Mesenchymal stem cell (in vitro differentiated cells and primary cell): ENCODE results near the gene GATA1. TPM values are rescaled to one million over a fixed set of nuclear protein-coding genes. Genes with fewer than 3 reads are reported as not detected.
A peak's percentile ranks its signal among the peaks of the same experiment; 100 is the strongest.

Experiments
- DNase-seq: peaks from one replicate; pipeline ENCODE4 v3.0.0-alpha.2; 2013
- H2AFZ ChIP-seq: one replicate; pipeline ENCODE4 v1.6.1; 2013; ENCODE audit warnings: low read depth, mild to moderate bottlenecking, control low read depth, inconsistent platforms, low read length, moderate library complexity
- H2AK5ac ChIP-seq: 2 replicates; pipeline ENCODE4 v1.6.1; 2013; ENCODE audit warnings: low read length, moderate library complexity, mild to moderate bottlenecking, inconsistent platforms; ENCODE audit not compliant: severe bottlenecking
- H2BK120ac ChIP-seq: one replicate; pipeline ENCODE4 v1.6.1; 2013; ENCODE audit warnings: low read depth, mild to moderate bottlenecking, inconsistent platforms, low read length, moderate library complexity
- H2BK12ac ChIP-seq, 2 experiments: one replicate each; pipeline ENCODE4 v1.6.1; 2013; ENCODE audit warnings: inconsistent platforms in 2 of 2, low read length in 2 of 2, mild to moderate bottlenecking in 2 of 2, moderate library complexity in 2 of 2, control low read depth in 1 of 2
- H2BK15ac ChIP-seq: one replicate; pipeline ENCODE4 v1.6.1; 2013; ENCODE audit warnings: mild to moderate bottlenecking, low read depth, inconsistent platforms; ENCODE audit not compliant: poor library complexity, severe bottlenecking
- H2BK5ac ChIP-seq: 2 replicates; pipeline ENCODE4 v1.6.1; 2013; ENCODE audit warnings: low read depth, mild to moderate bottlenecking, low read length, control low read depth, inconsistent platforms; ENCODE audit not compliant: poor library complexity, severe bottlenecking
- H3K14ac ChIP-seq, 2 experiments: one replicate each; pipeline ENCODE4 v1.6.1; 2013; ENCODE audit warnings: inconsistent platforms in 2 of 2, low read length in 2 of 2, control low read depth in 1 of 2, mild to moderate bottlenecking in 1 of 2, moderate library complexity in 1 of 2
- H3K18ac ChIP-seq, 2 experiments: one replicate each; pipeline ENCODE4 v1.6.1; 2013; ENCODE audit warnings: inconsistent platforms in 2 of 2, low read length in 2 of 2, control low read depth in 1 of 2, low read depth in 1 of 2, mild to moderate bottlenecking in 1 of 2
- H3K23ac ChIP-seq, 2 experiments: one replicate each; pipeline ENCODE4 v1.6.1; 2013; ENCODE audit warnings: inconsistent platforms in 2 of 2, low read length in 2 of 2, mild to moderate bottlenecking in 2 of 2, moderate library complexity in 2 of 2, control low read depth in 1 of 2
- H3K27ac ChIP-seq: 2 replicates; pipeline ENCODE4 v1.5.1; 2013; ENCODE audit warnings: mild to moderate bottlenecking, moderate library complexity, low read length, control low read depth, inconsistent platforms; ENCODE audit not compliant: poor library complexity, severe bottlenecking
- H3K27me3 ChIP-seq, 2 experiments: 2 replicates each; pipeline versions ENCODE4 v1.6.1 to v1.7.0; 2013; ENCODE audit warnings: low read length in 2 of 2, mild to moderate bottlenecking in 2 of 2, moderate library complexity in 2 of 2, control low read depth in 1 of 2, inconsistent platforms in 1 of 2; ENCODE audit not compliant: control insufficient read depth in 1 of 2, insufficient read depth in 1 of 2
- H3K36me3 ChIP-seq, 2 experiments: 2 replicates each; pipeline versions ENCODE4 v1.6.1 to v1.7.0; 2013; ENCODE audit warnings: low read length in 2 of 2, control low read depth in 1 of 2, inconsistent platforms in 1 of 2, low read depth in 1 of 2, mild to moderate bottlenecking in 1 of 2; ENCODE audit not compliant: insufficient read depth in 2 of 2, control insufficient read depth in 1 of 2
- H3K4ac ChIP-seq, 2 experiments: one replicate each; pipeline ENCODE4 v1.6.1; 2013; ENCODE audit warnings: inconsistent platforms in 2 of 2, low read length in 2 of 2, mild to moderate bottlenecking in 2 of 2, moderate library complexity in 2 of 2, control low read depth in 1 of 2, low read depth in 1 of 2
- H3K4me1 ChIP-seq: 2 replicates; pipeline ENCODE4 v1.6.1; 2013; ENCODE audit warnings: low read depth, low read length, control low read depth; ENCODE audit not compliant: control insufficient read depth, insufficient read depth
- H3K4me2 ChIP-seq: 2 replicates; pipeline ENCODE4 v1.6.1; 2013; ENCODE audit warnings: low read length, mild to moderate bottlenecking, inconsistent platforms; ENCODE audit not compliant: poor library complexity, severe bottlenecking
- H3K4me3 ChIP-seq, 2 experiments: 2 replicates each; pipeline versions ENCODE4 v1.5.1 to v1.7.0; 2013; ENCODE audit warnings: low read length in 2 of 2, mild to moderate bottlenecking in 2 of 2, control low read depth in 1 of 2, low read depth in 1 of 2; ENCODE audit not compliant: insufficient read depth in 1 of 2
- H3K79me1 ChIP-seq: replicated peaks from 2 replicates; pipeline ENCODE4 v1.6.1; 2013; ENCODE audit warnings: mild to moderate bottlenecking, control low read depth, low read length, inconsistent platforms; ENCODE audit not compliant: poor library complexity, severe bottlenecking
- H3K9ac ChIP-seq: 2 replicates; pipeline ENCODE4 v1.7.0; 2013; ENCODE audit warnings: mild to moderate bottlenecking, low read length, moderate library complexity
- H3K9me3 ChIP-seq: 2 replicates; pipeline ENCODE4 v1.7.0; 2013; ENCODE audit warnings: mild to moderate bottlenecking, low read length; ENCODE audit not compliant: control insufficient read depth
- H4K8ac ChIP-seq: one replicate; pipeline ENCODE4 v1.6.1; 2013; ENCODE audit warnings: inconsistent platforms, mild to moderate bottlenecking, low read length, moderate library complexity
- H4K91ac ChIP-seq: one replicate; pipeline ENCODE4 v1.6.1; 2013; ENCODE audit warnings: mild to moderate bottlenecking, low read length, inconsistent platforms
- WGBS: methylation state at CpG from one replicate; pipeline ENCODE4 v1.1.7; 2013; ENCODE audit warnings: mixed read lengths; 5-methylcytosine and 5-hydroxymethylcytosine counted together
- polyA plus RNA-seq, 2 experiments: library from polyadenylated mRNA; stranded (reverse); fragments of 200-250 nt; gene quantifications; one replicate each; pipeline ENCODE4 v1.2.3, GENCODE V29; 2013

GATA1 gene
- polyA plus RNA-seq (2013, experiment 1 of 2), result not detected
- not detected for polyA plus RNA-seq (2013, experiment 2 of 2)

GRCh38 chrX:48786341-48786800 lies at the start of gene GATA1:
Gene GATA1, plus strand, starts transcription at chrX:48786590. Its CDS starts 4,520 bp downstream, at chrX:48791110.
- H3K27me3 ChIP-seq, result peaks cover 8 to 63% of the 10 kb centered on the region in 2 experiments
- DNase-seq, result no peak
- no peaks in the 10 kb centered on the region for H3K4me1 ChIP-seq
- no peaks in the 10 kb centered on the region for H3K9me3 ChIP-seq
- H3K4me2 ChIP-seq, result no peak within 1 kb of the TSS
- H2BK12ac ChIP-seq, result no peak within 1 kb of the TSS
- WGBS, result 92% methylated on average over 3 of the region's 7 CpGs
- H3K18ac ChIP-seq, result no peak within 1 kb of the TSS
- no peak within 1 kb of the TSS for H3K27ac ChIP-seq
- no peak within 1 kb of the TSS for H4K91ac ChIP-seq
- no peak within 1 kb of the TSS for H2BK120ac ChIP-seq
- no peak within 1 kb of the TSS for H2AFZ ChIP-seq
- H3K4ac ChIP-seq, result no peak within 1 kb of the TSS
- no peak within 1 kb of the TSS for H2BK5ac ChIP-seq
- no peak within 1 kb of the TSS for H2AK5ac ChIP-seq
- H3K79me1 ChIP-seq, result no peaks in the 10 kb centered on the region
- no peak within 1 kb of the TSS for H2BK15ac ChIP-seq
- H3K4me3 ChIP-seq, result no peak within 1 kb of the TSS
- no peaks in the 10 kb centered on the region for H3K36me3 ChIP-seq
- no peak within 1 kb of the TSS for H3K14ac ChIP-seq
- no peak within 1 kb of the TSS for H3K9ac ChIP-seq
- no peak within 1 kb of the TSS for H3K23ac ChIP-seq
- H4K8ac ChIP-seq, result no peak within 1 kb of the TSS

DNA sequence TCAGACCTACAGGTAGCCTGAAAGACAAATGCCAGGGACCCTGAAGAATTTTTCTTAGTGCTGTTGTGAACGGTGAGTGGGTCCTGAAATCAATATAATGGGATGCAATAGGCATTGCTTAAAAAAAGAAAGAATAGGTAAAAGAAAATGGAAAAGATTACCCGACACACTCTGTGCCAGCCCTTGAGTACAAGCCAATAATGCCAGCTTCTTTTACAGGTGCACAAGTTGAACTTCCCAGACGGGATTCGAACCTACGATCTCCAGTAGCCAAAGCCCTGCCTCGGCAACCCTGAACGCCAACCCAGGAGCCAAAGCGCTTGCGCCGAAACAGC lies 49.5 kb upstream of the GATA1 start:
- Histone ChIP-seq H2BK120ac (no peak overlapping the region), H3K9me3 (no peaks in the 10 kb centered on the region), H3K18ac (peak overlapping the region in 1 of 2 experiments; percentile 21), H3K4me2 (no peak overlapping the region), H2BK12ac (no peak overlapping the region), H3K9ac (peak overlapping the region; percentile 91), H3K4ac (no peak overlapping the region), H2AFZ (no peak overlapping the region), H3K27ac (no peak overlapping the region), H2AK5ac (no peak overlapping the region), H3K36me3 (no peaks in the 10 kb centered on the region), H3K27me3 (peaks cover 0 to 3% of the 10 kb centered on the region in 2 experiments), H3K14ac (no peak overlapping the region), H4K8ac (peak overlapping the region; percentile 94), H2BK15ac (no peak overlapping the region), H3K4me1 (no peaks in the 10 kb centered on the region), H2BK5ac (no peak overlapping the region), H3K4me3 (peak overlapping the region in 1 of 2 experiments; percentile 75), H3K23ac (no peak overlapping the region), H4K91ac (no peak overlapping the region), H3K79me1 (no peaks in the 10 kb centered on the region)
- DNase-seq, result no peak
- WGBS, result 11% methylated on average over 10 of the region's 10 CpGs

DNA sequence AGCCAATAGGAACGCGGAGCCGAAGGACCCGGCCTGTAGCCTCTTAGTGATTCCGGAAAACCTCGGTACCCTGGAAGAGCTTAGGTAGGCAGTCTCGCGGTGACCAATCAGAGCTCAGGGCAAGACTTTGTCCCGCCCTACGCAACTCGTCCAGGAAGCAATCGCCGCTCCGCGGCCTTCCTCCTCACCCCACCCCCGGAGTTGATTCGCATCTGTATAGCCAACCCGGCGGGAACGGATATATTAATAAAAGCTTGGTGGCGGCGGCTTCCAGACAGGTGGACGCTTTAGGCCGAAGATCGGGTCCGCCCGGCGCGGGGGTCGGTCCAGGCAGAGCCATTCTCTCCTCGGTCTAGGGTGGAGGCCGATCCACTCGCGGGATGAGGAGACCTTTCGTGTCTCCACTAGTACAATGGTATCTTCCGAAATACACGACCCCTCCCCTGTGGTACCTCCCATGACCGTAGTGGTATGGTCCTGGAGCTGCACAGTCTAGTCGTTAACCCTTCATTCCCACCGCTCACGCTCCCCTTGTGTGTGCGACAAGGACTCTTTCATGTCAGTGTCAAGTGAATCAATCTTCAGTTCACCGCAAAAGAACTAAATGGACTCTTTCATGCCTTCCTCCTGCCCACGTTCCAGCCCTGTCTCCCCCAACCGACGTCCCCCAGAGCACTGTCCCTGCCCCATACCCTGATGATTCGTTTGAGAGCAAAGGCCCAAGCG lies 49.0 kb upstream of the GATA1 start:
- Histone ChIP-seq H3K79me1 (no peaks in the 10 kb centered on the region), H3K4me2 (peak overlapping the region; percentile 74), H3K9me3 (no peaks in the 10 kb centered on the region), H3K4me3 (peak overlapping the region; percentile 66 to 80), H3K4ac (peak overlapping the region; percentile 9 to 86), H2BK15ac (no peak overlapping the region), H4K91ac (peak overlapping the region; percentile 89), H3K27me3 (peaks cover 0 to 3% of the 10 kb centered on the region in 2 experiments), H2BK5ac (peak overlapping the region; percentile 92), H2BK12ac (no peak overlapping the region), H4K8ac (peak overlapping the region; percentile 84), H3K27ac (peak overlapping the region; percentile 96), H3K4me1 (no peaks in the 10 kb centered on the region), H3K36me3 (no peaks in the 10 kb centered on the region), H3K9ac (peak overlapping the region; percentile 91), H2BK120ac (peak overlapping the region; percentile 73), H3K14ac (peak overlapping the region in 1 of 2 experiments; percentile 28), H3K23ac (peak overlapping the region in 1 of 2 experiments; percentile 35), H2AFZ (peak overlapping the region; percentile 63), H2AK5ac (no peak overlapping the region), H3K18ac (peak overlapping the region; percentile 79 to 92)
- 1% methylated on average over 43 of the region's 48 CpGs for WGBS
- peak; percentile 97 for DNase-seq

GRCh38 chrX:48737940-48738339 lies 48.5 kb upstream of the GATA1 start:
- Histone ChIP-seq H3K14ac (no peak overlapping the region), H3K36me3 (no peaks in the 10 kb centered on the region), H2BK15ac (no peak overlapping the region), H4K91ac (peak overlapping the region; percentile 89), H3K23ac (peak overlapping the region in 1 of 2 experiments; percentile 35), H3K4me1 (no peaks in the 10 kb centered on the region), H3K27ac (peak overlapping the region; percentile 96), H3K9ac (peak overlapping the region; percentile 91), H2AFZ (no peak overlapping the region), H3K4me3 (peak overlapping the region; percentile 66 to 80), H2BK5ac (no peak overlapping the region), H3K27me3 (peaks cover 0 to 3% of the 10 kb centered on the region in 2 experiments), H4K8ac (peak overlapping the region; percentile 84), H3K9me3 (no peaks in the 10 kb centered on the region), H3K4me2 (peak overlapping the region; percentile 74), H3K79me1 (no peaks in the 10 kb centered on the region), H2BK120ac (no peak overlapping the region), H3K18ac (peak overlapping the region; percentile 79 to 92), H2AK5ac (no peak overlapping the region), H3K4ac (peak overlapping the region; percentile 9 to 86), H2BK12ac (no peak overlapping the region)
- 95% methylated on average over 4 of the region's 7 CpGs for WGBS
- no peak for DNase-seq
